Small intestine (tissue), 7 donors: ENCODE measurements around the gene GRK5. TPM values are rescaled to one million over a fixed set of nuclear protein-coding genes. Genes with fewer than 3 reads are reported as not detected.

ENCODE experiments used
- DNase-seq, 2 donors: peaks; one replicate each; pipeline versions ENCODE4 v3.0.0 to v3.0.0-alpha.2; 2013
- FAIRE-seq: peaks from 2 replicates; lab custom pipeline; 2012; peaks lifted over from hg19 to GRCh38; lab: Jason Lieb, UNC
- H3K27ac ChIP-seq, 3 donors: one replicate each; pipeline ENCODE4 v1.5.1; 2013; ENCODE audit warnings: low read length in 2 of 3, mild to moderate bottlenecking in 2 of 3, control low read depth in 1 of 3, inconsistent platforms in 1 of 3, low read depth in 1 of 3, moderate library complexity in 1 of 3
- H3K27me3 ChIP-seq, 3 donors: one replicate each; pipeline ENCODE4 v1.6.1; 2013; ENCODE audit warnings: low read length in 3 of 3, inconsistent platforms in 1 of 3; ENCODE audit not compliant: control insufficient read depth in 3 of 3, insufficient read depth in 3 of 3
- H3K36me3 ChIP-seq, 3 donors: one replicate each; pipeline ENCODE4 v1.6.1; 2013; ENCODE audit warnings: low read length in 3 of 3, inconsistent platforms in 1 of 3, low read depth in 1 of 3, mild to moderate bottlenecking in 1 of 3, moderate library complexity in 1 of 3; ENCODE audit not compliant: control insufficient read depth in 3 of 3, insufficient read depth in 2 of 3
- H3K4me1 ChIP-seq, 3 donors: one replicate each; pipeline ENCODE4 v1.6.1; 2013; ENCODE audit warnings: low read length in 2 of 3, inconsistent platforms in 1 of 3, low read depth in 1 of 3, mild to moderate bottlenecking in 1 of 3, moderate library complexity in 1 of 3; ENCODE audit not compliant: control insufficient read depth in 3 of 3, insufficient read depth in 2 of 3
- H3K4me3 ChIP-seq, 3 donors: one replicate each; pipeline ENCODE4 v1.5.1; 2013; ENCODE audit warnings: low read length in 3 of 3, control low read depth in 1 of 3, inconsistent platforms in 1 of 3, low read depth in 1 of 3, mild to moderate bottlenecking in 1 of 3, moderate library complexity in 1 of 3
- H3K9me3 ChIP-seq, 2 donors: one replicate each; pipeline ENCODE4 v1.6.1; 2013; ENCODE audit warnings: low read depth in 1 of 2, low read length in 1 of 2; ENCODE audit not compliant: control insufficient read depth in 2 of 2, insufficient read depth in 1 of 2
- WGBS, 3 donors: extraction: QIAGEN DNeasy Blood & Tissue Kit; methylation state at CpG; one replicate each; pipeline ENCODE4 v1.1.7; 2013; 5-methylcytosine and 5-hydroxymethylcytosine counted together
- polyA plus RNA-seq, 4 donors: library from polyadenylated mRNA; stranded (reverse) in 3 of 4; unstranded in 1 of 4; fragments of 200-250 nt in 3 of 4; fragments of 120-200 nt in 1 of 4; gene quantifications; one replicate each; pipeline versions ENCODE4 v1.2.1 to v1.2.3, GENCODE V29; 2013
- donor health status: healthy with polysubstance abuse.
- donor health status: control.
- donor health status: control.
- donor health status: Bipolar disorder and iron deficiency.
- donor health status: healthy.

GRK5 gene
- polyA plus RNA-seq, 4 donors = 21.6 to 50.5 (median 26.0) TPM

GRCh38 chr10:119346095-119346832, 138.9 kb downstream of the GRK5 start:
- WGBS, 3 donors = 79 to 84% (median 81%) methylated on average over 16 of the region's 16 CpGs
- FAIRE-seq = no peak

GRCh38 chr10:119347181-119347974, 140.0 kb downstream of the GRK5 start:
- Histone ChIP-seq H3K4me1 (peaks cover 0 to 3% (median 2%) of the 10 kb centered on the region in 3 donors), H3K36me3 (peaks cover 2 to 64% (median 2%) of the 10 kb centered on the region in 3 donors), H3K9me3 (peaks cover 0 to 8% of the 10 kb centered on the region in 2 donors), H3K27ac (no peak overlapping the region), H3K4me3 (no peak overlapping the region), H3K27me3 (no peaks in the 10 kb centered on the region)
- DNase-seq (no peak), FAIRE-seq (no peak)
- WGBS, 3 donors = 91 to 98% (median 93%) methylated on average over 17 of the region's 17 CpGs

More at GRCh38 chr10:119346095-119346832, 138.9 kb downstream of the GRK5 start:
- Histone ChIP-seq H3K27ac (no peak overlapping the region), H3K27me3 (no peaks in the 10 kb centered on the region), H3K4me1 (peaks cover 0 to 8% (median 5%) of the 10 kb centered on the region in 3 donors), H3K4me3 (no peak overlapping the region), H3K9me3 (peaks cover 0 to 7% of the 10 kb centered on the region in 2 donors), H3K36me3 (peaks cover 2 to 71% (median 2%) of the 10 kb centered on the region in 3 donors)
- no peak for DNase-seq

- FAIRE-seq = no peak
- WGBS, 3 donors = 78 to 90% (median 89%) methylated on average over 5 of the region's 5 CpGs
- H3K27ac ChIP-seq = peak overlapping the region in 1 of 3 donors; percentile 33
Measured at GRCh38 chr10:119348106-119348505, 140.7 kb downstream of the GRK5 start.

GRCh38 chr10:119348516-119349240, 141.3 kb downstream of the GRK5 start:
- Histone ChIP-seq H3K27ac (peak overlapping the region in 1 of 3 donors; percentile 68), H3K4me1 (peaks cover 0 to 2% (median 0%) of the 10 kb centered on the region in 3 donors), H3K4me3 (no peak overlapping the region), H3K9me3 (peaks cover 0 to 8% of the 10 kb centered on the region in 2 donors), H3K27me3 (no peaks in the 10 kb centered on the region), H3K36me3 (peaks cover 2 to 55% (median 2%) of the 10 kb centered on the region in 3 donors)
- no peak for FAIRE-seq
- WGBS, 3 donors = 71 to 82% (median 81%) methylated on average over 15 of the region's 15 CpGs
- no peak for DNase-seq

More at GRCh38 chr10:119348106-119348505, 140.7 kb downstream of the GRK5 start:
- Histone ChIP-seq H3K9me3 (peaks cover 0 to 8% of the 10 kb centered on the region in 2 donors), H3K4me1 (peaks cover 0 to 2% (median 0%) of the 10 kb centered on the region in 3 donors), H3K36me3 (peaks cover 2 to 61% (median 2%) of the 10 kb centered on the region in 3 donors), H3K27me3 (no peaks in the 10 kb centered on the region), H3K4me3 (no peak overlapping the region)
- DNase-seq = no peak

GRCh38 chr10:119349341-119349740, 142.0 kb downstream of the GRK5 start:
- H3K4me3 ChIP-seq = no peak overlapping the region
- WGBS, 3 donors = 85 to 87% (median 85%) methylated on average over 5 of the region's 5 CpGs
- H3K4me1 ChIP-seq = peaks cover 0 to 2% (median 0%) of the 10 kb centered on the region in 3 donors
- no peaks in the 10 kb centered on the region for H3K27me3 ChIP-seq
- H3K27ac ChIP-seq = peak overlapping the region in 1 of 3 donors; percentile 68
- FAIRE-seq (no peak), DNase-seq (no peak)
- H3K36me3 ChIP-seq = peaks cover 2 to 51% (median 2%) of the 10 kb centered on the region in 3 donors
- H3K9me3 ChIP-seq = peaks cover 0 to 8% of the 10 kb centered on the region in 2 donors

GRCh38 chr10:119349937-119350501, 142.6 kb downstream of the GRK5 start:
- Histone ChIP-seq H3K4me3 (no peak overlapping the region), H3K9me3 (peaks cover 0 to 8% of the 10 kb centered on the region in 2 donors), H3K27ac (peak overlapping the region in 2 of 3 donors; percentile 15 to 68), H3K27me3 (no peaks in the 10 kb centered on the region), H3K36me3 (peaks cover 2 to 48% (median 2%) of the 10 kb centered on the region in 3 donors), H3K4me1 (peaks cover 0 to 2% (median 0%) of the 10 kb centered on the region in 3 donors)
- DNase-seq (no peak), FAIRE-seq (no peak)
- WGBS, 3 donors = 90 to 93% (median 91%) methylated on average over 9 of the region's 9 CpGs

- H3K27me3 ChIP-seq = no peaks in the 10 kb centered on the region
- H3K27ac ChIP-seq = peak overlapping the region in 2 of 3 donors; percentile 15 to 19
Measured at GRCh38 chr10:119350502-119351097, 143.2 kb downstream of the GRK5 start.

More at GRCh38 chr10:119350502-119351097, 143.2 kb downstream of the GRK5 start:
- H3K36me3 ChIP-seq = peaks cover 2 to 44% (median 2%) of the 10 kb centered on the region in 3 donors
- no peak overlapping the region for H3K4me3 ChIP-seq
- peaks cover 0 to 2% (median 0%) of the 10 kb centered on the region in 3 donors for H3K4me1 ChIP-seq
- H3K9me3 ChIP-seq = peaks cover 0 to 8% of the 10 kb centered on the region in 2 donors
- 69 to 85% (median 73%) methylated on average over 8 of the region's 8 CpGs for WGBS, 3 donors
- FAIRE-seq (no peak), DNase-seq (no peak)
